ENCODE results near the gene ACOD1. TPM values are rescaled to one million over a fixed set of nuclear protein-coding genes. Genes with fewer than 3 reads are reported as not detected.

Gene ACOD1
- total RNA-seq, 2 donors from 2014 or later: not detected

DNA sequence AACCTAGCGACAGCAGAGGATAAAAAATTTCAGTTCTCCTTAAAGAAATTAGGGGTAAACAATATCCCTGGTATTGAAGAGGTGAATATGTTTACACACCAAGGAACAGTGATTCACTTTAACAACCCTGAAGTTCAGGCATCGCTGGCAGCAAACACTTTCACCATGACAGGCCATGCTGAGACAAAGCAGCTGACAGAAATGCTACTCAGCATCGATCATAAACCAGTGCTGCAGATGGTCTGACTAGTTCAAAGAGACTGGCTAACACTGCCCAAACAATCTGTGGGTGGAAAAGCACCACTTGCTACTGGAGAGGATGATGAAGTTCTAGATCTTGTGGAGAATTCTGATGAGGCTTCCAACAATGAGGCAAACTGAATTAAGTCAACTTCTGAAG lies 19.9 kb upstream of the ACOD1 start:
- no peaks in the 10 kb centered on the region for H3K27me3 ChIP-seq (replicated peaks; ENCODE audit: insufficient read depth)
- ATAC-seq (ENCODE audit: insufficient number of reproducible peaks, low FRiP score, low read depth) (no peak), DNase-seq (ENCODE audit: low spot score) (no peak)
- no peaks in the 10 kb centered on the region for H3K9me3 ChIP-seq
- no peak overlapping the region for H3K4me3 ChIP-seq
- TF ChIP-seq, protein P1, sequence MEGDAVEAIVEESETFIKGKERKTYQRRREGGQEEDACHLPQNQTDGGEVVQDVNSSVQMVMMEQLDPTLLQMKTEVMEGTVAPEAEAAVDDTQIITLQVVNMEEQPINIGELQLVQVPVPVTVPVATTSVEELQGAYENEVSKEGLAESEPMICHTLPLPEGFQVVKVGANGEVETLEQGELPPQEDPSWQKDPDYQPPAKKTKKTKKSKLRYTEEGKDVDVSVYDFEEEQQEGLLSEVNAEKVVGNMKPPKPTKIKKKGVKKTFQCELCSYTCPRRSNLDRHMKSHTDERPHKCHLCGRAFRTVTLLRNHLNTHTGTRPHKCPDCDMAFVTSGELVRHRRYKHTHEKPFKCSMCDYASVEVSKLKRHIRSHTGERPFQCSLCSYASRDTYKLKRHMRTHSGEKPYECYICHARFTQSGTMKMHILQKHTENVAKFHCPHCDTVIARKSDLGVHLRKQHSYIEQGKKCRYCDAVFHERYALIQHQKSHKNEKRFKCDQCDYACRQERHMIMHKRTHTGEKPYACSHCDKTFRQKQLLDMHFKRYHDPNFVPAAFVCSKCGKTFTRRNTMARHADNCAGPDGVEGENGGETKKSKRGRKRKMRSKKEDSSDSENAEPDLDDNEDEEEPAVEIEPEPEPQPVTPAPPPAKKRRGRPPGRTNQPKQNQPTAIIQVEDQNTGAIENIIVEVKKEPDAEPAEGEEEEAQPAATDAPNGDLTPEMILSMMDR (IDR thresholded peaks at IDR 0.05): no peak
- no peaks in the 10 kb centered on the region for H3K36me3 ChIP-seq
- no peak overlapping the region for H3K27ac ChIP-seq
- H3K4me1 ChIP-seq (ENCODE audit: control insufficient read depth in 1 of 2, low read depth in 2 of 2): no peaks in the 10 kb centered on the region

DNA sequence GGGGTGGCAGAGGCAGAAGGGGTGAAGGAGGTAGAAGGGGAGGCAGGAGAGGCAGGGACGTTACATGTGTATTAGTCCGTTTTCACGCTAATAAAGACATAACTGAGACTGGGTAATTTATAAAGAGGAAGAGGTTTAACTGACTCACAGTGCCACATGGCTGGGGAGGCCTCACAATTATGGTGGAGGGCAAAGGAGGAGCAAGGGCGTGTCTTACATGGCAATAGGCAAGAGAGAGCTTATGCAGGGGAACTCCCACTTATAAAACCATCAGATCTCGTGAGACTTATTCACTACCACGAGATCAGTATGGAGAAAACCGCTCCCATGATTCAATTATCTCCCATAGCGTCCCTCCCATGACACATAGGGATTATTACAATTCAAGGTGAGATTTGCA lies 19.0 kb upstream of the ACOD1 start:
- ATAC-seq (ENCODE audit: insufficient number of reproducible peaks, low FRiP score, low read depth) (no peak), DNase-seq (ENCODE audit: low spot score) (no peak)
- Histone ChIP-seq H3K4me1 (ENCODE audit: control insufficient read depth in 1 of 2, low read depth in 2 of 2) (no peaks in the 10 kb centered on the region), H3K9me3 (no peaks in the 10 kb centered on the region), H3K36me3 (no peaks in the 10 kb centered on the region), H3K4me3 (no peak overlapping the region), H3K27ac (no peak overlapping the region), H3K27me3 (replicated peaks; ENCODE audit: insufficient read depth) (no peaks in the 10 kb centered on the region)
- TF ChIP-seq, protein P1 (IDR thresholded peaks at IDR 0.05): no peak

DNA sequence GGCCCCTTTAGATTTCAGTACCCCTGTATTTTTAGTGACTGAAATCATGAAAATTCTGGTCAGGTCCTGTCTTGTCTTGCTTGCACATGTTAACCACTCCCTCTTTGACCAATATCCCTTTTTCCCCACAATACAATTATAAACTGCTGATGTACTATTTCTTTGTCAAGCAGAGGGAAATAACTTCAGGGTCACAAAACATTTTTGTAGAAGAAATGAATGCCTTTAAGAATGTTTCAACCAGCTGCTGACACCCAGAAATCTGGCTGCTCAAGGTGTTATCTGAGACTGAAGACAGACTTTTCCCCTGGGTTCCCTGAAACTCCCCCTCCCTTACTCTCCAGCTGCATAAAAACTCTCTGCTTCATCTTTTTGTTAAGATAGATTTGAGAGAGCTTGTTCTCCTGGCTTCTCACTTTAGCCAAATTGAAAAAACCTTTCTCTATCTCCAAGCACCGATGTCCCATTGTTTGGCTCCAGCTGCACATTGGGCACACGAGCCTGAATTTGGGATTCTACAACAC lies 18.4 kb upstream of the ACOD1 start:
- TF ChIP-seq, protein P1 (IDR thresholded peaks at IDR 0.05): no peak
- H3K9me3 ChIP-seq: no peaks in the 10 kb centered on the region
- no peak for ATAC-seq (ENCODE audit: insufficient number of reproducible peaks, low FRiP score, low read depth)

DNA sequence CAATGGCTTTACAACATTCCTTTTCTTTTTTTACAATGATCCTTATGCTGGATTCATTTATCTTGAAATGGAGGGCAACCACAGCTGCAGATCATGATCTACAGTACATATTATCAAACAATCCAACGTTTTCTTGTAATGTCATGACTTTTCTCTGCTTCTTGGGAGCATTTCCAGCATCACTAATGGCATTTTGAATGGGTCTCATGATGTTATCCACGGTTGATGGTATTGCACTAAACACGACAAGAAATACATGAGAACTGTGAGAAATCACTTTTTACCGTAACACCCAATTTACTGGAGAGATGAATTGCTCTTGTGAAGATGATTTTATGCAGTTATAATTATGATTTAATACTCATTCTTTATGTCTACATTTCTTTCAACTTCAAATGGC lies 16.2 kb upstream of the ACOD1 start:
- TF ChIP-seq, protein P1 (IDR thresholded peaks at IDR 0.05): no peak
- H3K27me3 ChIP-seq (replicated peaks; ENCODE audit: insufficient read depth): no peaks in the 10 kb centered on the region
- no peaks in the 10 kb centered on the region for H3K4me1 ChIP-seq (ENCODE audit: control insufficient read depth in 1 of 2, low read depth in 2 of 2)
- H3K4me3 ChIP-seq: no peak overlapping the region
- H3K27ac ChIP-seq: no peak overlapping the region
- ATAC-seq (ENCODE audit: insufficient number of reproducible peaks, low FRiP score, low read depth) (no peak), DNase-seq (ENCODE audit: low spot score) (no peak)
- H3K9me3 ChIP-seq: no peaks in the 10 kb centered on the region
- H3K36me3 ChIP-seq: no peaks in the 10 kb centered on the region

More for the DNA sequence above, 18.4 kb upstream of the ACOD1 start:
- no peak for DNase-seq (ENCODE audit: low spot score)
- H3K27me3 ChIP-seq (replicated peaks; ENCODE audit: insufficient read depth): no peaks in the 10 kb centered on the region
- H3K36me3 ChIP-seq: no peaks in the 10 kb centered on the region
- H3K27ac ChIP-seq: no peak overlapping the region
- H3K4me3 ChIP-seq: no peak overlapping the region
- no peaks in the 10 kb centered on the region for H3K4me1 ChIP-seq (ENCODE audit: control insufficient read depth in 1 of 2, low read depth in 2 of 2)

DNA sequence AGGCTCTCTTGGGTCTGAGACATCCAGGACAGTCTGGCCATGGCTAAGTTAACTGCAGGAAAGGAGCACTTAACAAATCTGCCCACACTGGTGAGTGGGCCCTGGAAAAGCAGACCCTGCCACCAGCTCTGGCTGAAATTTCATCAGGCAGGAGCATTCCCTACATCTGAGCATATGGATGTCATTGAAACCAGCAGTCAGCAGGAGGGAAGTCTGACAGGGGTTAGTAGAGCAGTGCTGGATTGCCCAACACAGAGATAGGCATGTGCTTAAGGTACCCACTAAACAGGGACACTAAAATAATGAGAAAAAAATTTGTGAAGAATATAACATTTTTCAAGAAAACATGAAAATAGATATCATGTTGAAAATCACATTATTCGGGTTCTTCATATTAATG lies 13.6 kb upstream of the ACOD1 start:
- Histone ChIP-seq H3K9me3 (no peaks in the 10 kb centered on the region), H3K27me3 (replicated peaks; ENCODE audit: insufficient read depth) (no peaks in the 10 kb centered on the region), H3K4me3 (no peak overlapping the region), H3K27ac (no peak overlapping the region), H3K4me1 (ENCODE audit: control insufficient read depth in 1 of 2, low read depth in 2 of 2) (peaks cover 0 to 4% of the 10 kb centered on the region in 2 donors), H3K36me3 (no peaks in the 10 kb centered on the region)
- TF ChIP-seq, protein P1 (IDR thresholded peaks at IDR 0.05): no peak
- DNase-seq (ENCODE audit: low spot score) (no peak), ATAC-seq (ENCODE audit: insufficient number of reproducible peaks, low FRiP score, low read depth) (no peak)
